ENCODE measurements around the gene TACR2.

The TACR2 gene

DNA sequence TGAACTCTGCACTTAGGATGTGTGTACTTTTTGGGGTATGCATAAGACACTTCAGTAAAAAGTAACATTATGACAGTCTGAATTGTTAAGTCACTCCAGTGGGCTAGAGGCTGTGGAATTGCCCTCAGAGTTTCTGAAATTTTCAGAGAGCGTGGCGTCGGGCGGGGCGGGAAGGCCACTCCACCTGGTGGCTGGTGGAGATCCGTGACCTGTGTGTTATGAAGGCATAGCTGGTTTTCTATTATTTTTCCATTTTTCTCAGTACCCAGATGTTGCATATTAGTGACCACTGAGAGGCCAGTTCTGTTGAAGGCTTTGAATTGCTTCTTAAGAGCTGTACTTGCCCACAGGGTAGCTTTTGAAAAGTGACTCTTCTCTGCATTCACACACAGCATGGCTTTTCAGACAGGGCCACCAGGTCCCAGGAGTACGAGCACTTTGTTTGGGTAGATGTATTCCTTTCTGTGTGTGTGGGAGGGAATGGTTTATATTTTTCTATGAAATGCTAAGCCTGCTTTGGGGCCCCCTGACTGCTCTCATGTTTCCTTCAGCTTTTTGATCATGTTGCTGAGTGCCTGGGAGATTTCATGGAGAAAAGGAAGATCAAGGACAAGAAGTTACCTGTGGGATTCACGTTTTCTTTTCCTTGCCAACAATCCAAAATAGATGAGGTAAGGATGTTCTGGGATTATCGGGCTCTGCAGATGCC lies 52.3 kb downstream of the TACR2 start:
- no peak for DNase-seq

DNA sequence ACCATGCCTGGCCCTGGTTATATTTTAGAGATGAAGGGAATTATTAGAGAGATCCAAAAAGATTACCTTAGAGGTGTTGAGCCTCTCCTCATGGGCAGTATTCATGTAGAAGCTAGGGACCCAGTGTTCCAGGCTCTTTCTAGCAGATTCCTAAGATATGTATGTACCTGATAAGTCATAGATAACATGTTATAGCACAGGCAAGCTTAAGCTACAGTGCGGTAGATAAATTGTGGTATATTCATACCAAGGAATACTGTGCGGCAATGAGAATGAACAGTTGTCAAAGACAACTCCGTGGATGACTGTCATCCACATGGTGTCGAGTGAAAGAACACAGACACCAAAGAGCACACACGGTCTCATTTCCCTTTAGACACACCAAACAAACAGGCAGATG lies 53.1 kb downstream of the TACR2 start:
- no peak for DNase-seq

DNA sequence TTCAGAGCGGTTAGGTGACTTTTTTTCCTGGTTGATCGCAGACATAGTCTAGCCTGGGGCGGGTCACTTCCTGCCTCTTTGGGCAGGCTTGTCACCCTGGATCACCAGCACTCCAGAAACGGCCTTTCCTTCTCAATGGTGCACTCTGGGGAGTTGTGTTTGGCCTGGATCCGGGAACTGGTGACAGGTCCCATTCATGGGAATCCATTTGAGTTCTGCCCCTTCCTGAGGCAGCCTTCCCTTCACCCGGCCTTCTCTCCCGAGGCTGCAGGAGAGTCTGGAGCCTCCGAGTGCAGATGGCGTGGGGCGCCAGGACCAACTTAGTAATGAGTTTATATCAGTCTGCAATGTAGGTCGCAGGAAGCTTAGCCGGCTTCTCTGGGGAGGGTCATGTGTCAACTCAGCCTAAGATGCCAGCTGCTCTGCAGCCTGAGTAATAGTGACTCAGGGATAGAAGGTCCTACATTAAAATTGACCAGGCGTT lies 54.2 kb downstream of the TACR2 start:
- no peak for DNase-seq

DNA sequence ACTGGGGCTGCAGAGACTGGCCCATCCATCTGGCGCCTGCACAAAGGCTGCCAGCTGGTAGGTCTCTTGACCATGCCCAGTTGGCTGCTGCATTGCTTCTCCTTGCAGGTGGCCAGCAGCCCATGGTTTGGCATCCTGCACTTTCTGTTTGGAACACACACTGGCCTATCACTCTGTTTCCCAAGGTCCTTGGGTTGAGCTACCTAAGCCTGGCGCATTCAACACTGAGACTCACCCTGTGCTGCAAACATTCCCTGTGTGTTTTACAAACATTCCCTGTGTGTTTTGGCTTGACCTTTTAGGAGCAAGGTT lies 55.5 kb downstream of the TACR2 start:
- DNase-seq, result no peak

DNA sequence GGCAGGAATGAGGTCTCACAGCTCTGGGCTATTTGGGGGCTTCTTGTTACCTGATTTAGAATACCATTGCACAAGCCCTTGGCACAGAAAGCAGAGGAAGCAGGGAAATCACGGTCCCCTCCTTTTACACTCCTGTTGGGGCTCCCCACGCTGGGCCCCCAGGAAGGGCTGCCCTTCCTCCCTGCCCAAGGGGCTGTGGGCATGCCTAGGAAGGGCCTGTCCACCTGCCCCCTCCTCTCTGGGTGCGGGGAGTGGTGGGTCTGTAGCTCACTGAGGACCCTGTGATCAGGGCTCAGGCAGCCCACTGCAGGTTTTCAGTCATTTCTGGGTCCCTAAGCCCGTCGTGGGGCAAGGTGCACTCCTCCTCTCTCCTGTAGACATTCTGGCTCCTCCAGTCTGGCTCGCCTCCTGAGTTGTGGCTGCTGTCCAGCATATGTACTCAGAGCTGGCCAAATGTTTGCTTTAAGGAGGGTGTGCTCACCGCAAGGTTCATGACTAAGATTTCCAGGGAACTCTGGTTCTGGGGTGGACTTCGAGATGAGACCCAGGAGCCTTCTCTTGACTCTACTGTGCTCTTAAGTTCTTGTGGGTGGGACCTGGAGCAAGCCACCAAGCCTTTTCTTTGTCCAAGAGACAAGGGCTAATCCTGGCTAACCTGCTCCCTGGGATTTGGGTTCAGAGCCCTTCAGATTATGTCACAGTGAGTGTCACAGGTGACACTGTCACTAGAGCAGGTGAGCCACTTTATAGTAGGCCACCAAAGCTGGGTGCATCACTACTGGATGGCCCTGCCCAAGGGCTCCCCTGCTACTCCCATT lies 56.0 kb downstream of the TACR2 start:
- peak; percentile 67 for DNase-seq

DNA sequence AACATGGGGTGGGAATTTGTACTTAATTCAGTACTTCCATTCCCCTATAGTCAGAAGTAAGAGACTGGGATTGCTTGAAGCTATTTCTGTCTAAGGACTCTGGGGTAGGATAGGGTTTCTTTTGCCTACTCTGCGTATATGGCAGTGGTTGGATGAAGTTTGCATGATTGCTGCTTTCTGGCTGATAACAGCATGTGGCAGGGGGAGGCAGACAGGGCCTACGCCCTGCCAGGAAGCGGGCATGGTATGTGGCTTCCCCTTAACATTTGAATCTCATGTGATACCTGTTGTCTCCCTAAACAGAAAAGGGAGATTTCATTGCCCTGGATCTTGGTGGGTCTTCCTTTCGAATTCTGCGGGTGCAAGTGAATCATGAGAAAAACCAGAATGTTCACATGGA lies 57.1 kb downstream of the TACR2 start:
- no peak for DNase-seq

DNA sequence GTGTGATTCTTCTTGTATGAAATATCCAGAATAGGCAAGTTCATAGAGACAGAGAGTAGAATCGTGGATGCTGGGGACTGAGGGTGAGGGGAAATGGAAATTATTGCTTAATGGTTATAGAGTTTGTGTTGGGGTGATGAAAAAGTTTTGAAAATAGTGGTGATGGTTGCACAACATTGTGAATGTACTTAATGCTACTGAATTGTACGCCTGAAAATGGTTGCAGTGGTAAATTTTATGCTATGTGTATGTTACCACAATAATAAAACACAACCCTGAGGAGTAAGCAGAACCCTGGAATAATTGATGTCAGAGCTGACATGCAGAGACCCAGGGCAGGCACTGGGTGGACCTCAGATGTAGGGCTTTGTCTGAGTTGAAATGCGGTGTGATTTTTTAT lies 57.6 kb downstream of the TACR2 start:
- DNase-seq, result no peak

DNA sequence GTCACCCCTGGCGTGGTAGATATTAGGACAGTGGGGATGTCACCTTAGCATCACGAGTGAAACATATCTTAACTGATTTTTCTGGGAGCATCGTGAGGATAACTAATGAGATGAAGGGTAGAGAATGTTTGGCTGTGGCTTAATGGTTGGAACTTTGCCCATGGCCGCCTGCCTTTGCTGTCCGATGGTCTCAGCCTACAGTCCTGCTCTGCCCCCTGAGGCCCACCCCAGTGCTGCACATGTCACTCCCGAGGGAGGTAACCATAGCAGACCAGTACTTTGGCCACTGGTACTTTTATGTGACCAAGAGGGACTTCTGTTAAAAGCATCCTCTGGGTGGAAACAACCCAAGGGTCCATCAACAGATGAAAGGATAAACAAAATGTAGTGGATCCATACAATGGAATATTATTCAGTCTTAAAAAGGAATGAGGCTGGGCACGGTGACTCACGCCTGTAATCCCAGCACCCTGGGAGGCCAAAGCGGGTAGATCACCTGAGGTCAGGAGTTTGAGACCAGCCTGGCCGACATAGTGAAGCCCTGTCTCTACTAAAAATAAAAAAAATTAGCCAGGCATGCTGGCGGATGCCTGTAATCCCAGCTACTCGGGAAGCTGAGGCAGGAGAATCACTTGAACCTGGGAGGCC lies 58.4 kb downstream of the TACR2 start:
- DNase-seq, result no peak

DNA sequence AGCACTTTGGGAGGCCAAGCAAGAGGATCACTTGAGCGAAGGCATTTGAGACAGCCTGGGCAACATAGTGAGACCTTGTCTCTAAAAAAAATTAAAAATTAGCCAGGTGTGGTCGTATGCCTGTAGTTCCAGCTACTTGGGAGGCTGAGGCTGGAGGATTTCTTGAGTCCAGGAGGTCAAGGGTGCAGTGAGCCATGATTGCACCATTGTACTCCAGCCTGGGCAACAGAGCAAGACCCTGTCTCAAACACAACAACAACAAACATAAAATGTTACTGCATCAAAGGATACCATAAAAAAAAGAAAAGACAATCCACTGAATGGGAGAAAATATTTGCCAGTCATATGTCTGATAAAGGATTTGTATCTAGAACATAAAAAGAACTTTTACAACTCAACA lies 60.5 kb downstream of the TACR2 start:
- DNase-seq, result no peak

DNA sequence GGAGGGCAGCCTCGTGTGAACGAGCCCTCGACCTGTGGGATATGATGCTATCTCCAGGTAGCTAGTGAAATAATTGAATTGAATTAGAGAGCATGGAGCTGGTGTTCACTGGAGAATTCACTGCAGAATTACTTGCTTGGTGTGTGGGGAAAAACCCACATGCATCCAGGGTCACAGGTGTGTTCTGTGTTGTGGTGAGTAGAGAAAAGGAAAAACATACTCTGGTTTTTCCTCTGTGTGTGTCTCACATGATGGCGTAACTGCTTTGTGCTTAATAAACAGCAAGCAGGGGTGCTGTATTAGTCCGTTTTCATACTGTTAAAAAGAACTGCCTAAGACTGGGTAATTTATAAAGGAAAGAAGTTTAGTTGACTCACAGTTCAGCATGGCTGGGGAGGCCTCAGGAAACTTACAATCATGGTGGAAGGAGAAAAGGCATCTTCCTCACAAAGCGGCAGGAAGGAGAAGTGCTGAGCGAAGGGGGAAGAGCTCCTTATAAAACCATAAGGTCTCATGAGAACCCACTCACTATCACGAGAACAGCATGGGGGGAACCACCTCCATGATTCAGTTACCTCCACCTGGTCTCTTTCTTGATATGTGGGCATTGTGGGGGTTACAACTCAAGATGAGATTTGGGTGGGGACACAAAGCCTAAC lies 62.6 kb downstream of the TACR2 start:
- DNase-seq, result no peak

All from amniotic stem cell (primary cell).